ENCODE results near the gene MIX23. TPM values are rescaled to one million over a fixed set of nuclear protein-coding genes. Genes with fewer than 3 reads are reported as not detected.

MIX23 gene
- polyA plus RNA-seq, 3 donors, result 3.9 to 8.2 (median 5.2) TPM

DNA sequence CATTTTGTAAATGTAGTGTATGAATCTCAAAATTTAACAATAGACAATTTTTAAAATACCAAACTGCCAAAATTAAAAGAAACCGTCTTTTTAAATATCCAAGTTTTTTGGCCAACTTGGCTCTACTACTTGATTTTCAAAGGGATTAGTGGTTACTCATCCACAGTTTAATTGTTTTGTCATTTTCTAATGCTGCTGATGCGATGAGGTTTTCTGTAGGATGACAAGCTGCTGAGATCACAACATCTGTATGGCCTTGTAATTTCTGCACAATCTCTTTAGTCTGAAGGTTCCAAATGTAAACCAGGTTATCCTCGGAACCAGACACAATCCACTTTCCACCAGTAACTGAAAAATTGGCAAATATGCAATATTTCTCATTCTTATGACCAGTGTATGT, 31.4 kb upstream of the MIX23 start:
- Histone ChIP-seq H3K4me1 (ENCODE audit: control insufficient read depth in 1 of 2, insufficient read depth in 2 of 2, low read length in 2 of 2) (peaks cover 25 to 34% of the 10 kb centered on the region in 2 donors), H4K20me1 (ENCODE audit: insufficient read depth, low read length) (no peaks in the 10 kb centered on the region), H3K9me3 (replicated peaks in 1 of 2; ENCODE audit: control insufficient read depth in 1 of 2, insufficient read depth in 1 of 2, low read length in 2 of 2) (no peaks in the 10 kb centered on the region), H3K36me3 (replicated peaks in 1 of 2; ENCODE audit: control insufficient read depth in 1 of 2, insufficient read depth in 2 of 2, low read length in 2 of 2) (peaks cover 2 to 18% of the 10 kb centered on the region in 2 donors), H3K27ac (ENCODE audit: low read depth in 1 of 2, low read length in 2 of 2) (no peak overlapping the region), H3K4me2 (replicated peaks; ENCODE audit: extremely low read depth, low read length, poor library complexity, severe bottlenecking) (no peak overlapping the region), H2AFZ (ENCODE audit: insufficient read depth, low read depth, low read length, poor library complexity, severe bottlenecking) (no peak overlapping the region), H3K79me2 (ENCODE audit: insufficient read depth, low read length) (peaks cover 86% of the 10 kb centered on the region), H3K4me3 (replicated peaks in 1 of 3; ENCODE audit: low read depth in 2 of 3, low read length in 3 of 3) (no peak overlapping the region), H3K27me3 (ENCODE audit: control insufficient read depth in 2 of 2, insufficient read depth in 2 of 2, low read length in 2 of 2) (no peaks in the 10 kb centered on the region), H3K9ac (ENCODE audit: insufficient read depth, low read length, poor library complexity, severe bottlenecking) (peak overlapping the region; percentile 81)
- 100% methylated on average over 1 of the region's 3 CpGs for WGBS (ENCODE audit: insufficient coverage)
- intact Hi-C loops (cut with micrococcal nuclease), result loop anchor here (10.0 kb wide), 2 partner anchors 100 to 870 kb away; partner anchors contain the start of genes POLQ (in 2 of the 2) and KPNA1 (in 1 of the 2)
- DNase-seq, result no peak
- Mint-ChIP-seq H3K9me3 (no peaks in the 10 kb centered on the region), H3K4me1 (peaks cover 45% of the 10 kb centered on the region), H3K27me3 (ENCODE audit: low read depth in 3 of 3) (no peaks in the 10 kb centered on the region), H3K27ac (no peak overlapping the region), H3K4me3 (no peak overlapping the region), H3K36me3 (peaks cover 4 to 18% of the 10 kb centered on the region in 2 donors)
- TF ChIP-seq, protein P1, sequence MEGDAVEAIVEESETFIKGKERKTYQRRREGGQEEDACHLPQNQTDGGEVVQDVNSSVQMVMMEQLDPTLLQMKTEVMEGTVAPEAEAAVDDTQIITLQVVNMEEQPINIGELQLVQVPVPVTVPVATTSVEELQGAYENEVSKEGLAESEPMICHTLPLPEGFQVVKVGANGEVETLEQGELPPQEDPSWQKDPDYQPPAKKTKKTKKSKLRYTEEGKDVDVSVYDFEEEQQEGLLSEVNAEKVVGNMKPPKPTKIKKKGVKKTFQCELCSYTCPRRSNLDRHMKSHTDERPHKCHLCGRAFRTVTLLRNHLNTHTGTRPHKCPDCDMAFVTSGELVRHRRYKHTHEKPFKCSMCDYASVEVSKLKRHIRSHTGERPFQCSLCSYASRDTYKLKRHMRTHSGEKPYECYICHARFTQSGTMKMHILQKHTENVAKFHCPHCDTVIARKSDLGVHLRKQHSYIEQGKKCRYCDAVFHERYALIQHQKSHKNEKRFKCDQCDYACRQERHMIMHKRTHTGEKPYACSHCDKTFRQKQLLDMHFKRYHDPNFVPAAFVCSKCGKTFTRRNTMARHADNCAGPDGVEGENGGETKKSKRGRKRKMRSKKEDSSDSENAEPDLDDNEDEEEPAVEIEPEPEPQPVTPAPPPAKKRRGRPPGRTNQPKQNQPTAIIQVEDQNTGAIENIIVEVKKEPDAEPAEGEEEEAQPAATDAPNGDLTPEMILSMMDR (IDR thresholded peaks at IDR 0.05), result no peak

- no peak overlapping the region for H3K4me3 ChIP-seq (replicated peaks in 1 of 3; ENCODE audit: low read depth in 2 of 3, low read length in 3 of 3)
- no peaks in the 10 kb centered on the region for H3K9me3 ChIP-seq (replicated peaks in 1 of 2; ENCODE audit: control insufficient read depth in 1 of 2, insufficient read depth in 1 of 2, low read length in 2 of 2)
- peaks cover 4 to 25% of the 10 kb centered on the region in 2 donors for H3K36me3 ChIP-seq (replicated peaks in 1 of 2; ENCODE audit: control insufficient read depth in 1 of 2, insufficient read depth in 2 of 2, low read length in 2 of 2)
- H3K27me3 ChIP-seq (ENCODE audit: control insufficient read depth in 2 of 2, insufficient read depth in 2 of 2, low read length in 2 of 2), result no peaks in the 10 kb centered on the region
- peak overlapping the region in 1 of 2 donors; percentile 93 for H3K27ac ChIP-seq (ENCODE audit: low read depth in 1 of 2, low read length in 2 of 2)
- no peak for DNase-seq
- peaks cover 0 to 2% (median 0%) of the 10 kb centered on the region in 7 donors for H3K9me3 Mint-ChIP-seq
- peaks cover 31 to 36% of the 10 kb centered on the region in 2 donors for H3K4me1 ChIP-seq (ENCODE audit: control insufficient read depth in 1 of 2, insufficient read depth in 2 of 2, low read length in 2 of 2)
- peaks cover 49% of the 10 kb centered on the region for H3K4me1 Mint-ChIP-seq
- H3K4me2 ChIP-seq (replicated peaks; ENCODE audit: extremely low read depth, low read length, poor library complexity, severe bottlenecking), result no peak overlapping the region
- H3K27ac Mint-ChIP-seq, result no peak overlapping the region
- intact Hi-C loops (cut with micrococcal nuclease), result loop anchor here (10.0 kb wide), 2 partner anchors 104 to 866 kb away; partner anchors contain the start of genes POLQ (in 2 of the 2) and KPNA1 (in 1 of the 2)
- no CpG with 5 or more reads among the region's 6 CpGs for WGBS (ENCODE audit: insufficient coverage)
- H2AFZ ChIP-seq (ENCODE audit: insufficient read depth, low read depth, low read length, poor library complexity, severe bottlenecking), result no peak overlapping the region
- H3K36me3 Mint-ChIP-seq, result peaks cover 12 to 30% of the 10 kb centered on the region in 2 donors
- H3K79me2 ChIP-seq (ENCODE audit: insufficient read depth, low read length), result peaks cover 54% of the 10 kb centered on the region
- no peaks in the 10 kb centered on the region for H4K20me1 ChIP-seq (ENCODE audit: insufficient read depth, low read length)
- no peaks in the 10 kb centered on the region for H3K27me3 Mint-ChIP-seq (ENCODE audit: low read depth in 3 of 3)
- no peak overlapping the region for H3K4me3 Mint-ChIP-seq
- no peak overlapping the region for H3K9ac ChIP-seq (ENCODE audit: insufficient read depth, low read length, poor library complexity, severe bottlenecking)
- TF ChIP-seq, protein P1 (IDR thresholded peaks at IDR 0.05), result no peak
Measured at GRCh38 chr3:122410639-122411038, 27.6 kb upstream of the MIX23 start.

Data from CD14-positive monocyte (primary cell).